Vagina (tissue), 2 donors: ENCODE data around the gene C17orf100.

Experiments used
- CTCF ChIP-seq, 3 experiments: fragments of 450-650 bp in 2 of 3; fragments of 200-600 bp in 1 of 3; sonication (generic) in 1 of 3; IDR thresholded peaks; one replicate each; pipeline ENCODE4 v1.5.1; 2017 to 2019; ENCODE audit warnings: antibody characterized with exemption in 3 of 3, mild to moderate bottlenecking in 2 of 3, moderate library complexity in 2 of 3
- POLR2AphosphoS5 ChIP-seq, 2 donors: sonication (generic); formaldehyde crosslinking; IDR thresholded peaks; one replicate each; pipeline ENCODE4 v1.9.0; 2017; ENCODE audit warnings: antibody characterized with exemption in 2 of 2, mild to moderate bottlenecking in 2 of 2, low read depth in 1 of 2; ENCODE audit not compliant: insufficient read depth in 1 of 2

- no peak for TF ChIP-seq POLR2AphosphoS5 (IDR thresholded peaks at IDR 0.05; ENCODE audit: insufficient read depth in 1 of 2, low read depth in 1 of 2)
- TF ChIP-seq CTCF (IDR thresholded peaks at IDR 0.05) = no peak
These were observed 12.5 kb upstream of the C17orf100 start for GRCh38 chr17:6639014-6639585.
